Kidney (tissue), 14 donors: ENCODE results near the gene KMT2D. TPM values are rescaled to one million over a fixed set of nuclear protein-coding genes. Genes with fewer than 3 reads are reported as not detected.

Source experiments
- DNase-seq, 5 donors: peaks; one replicate each; pipeline ENCODE4 v3.0.0-alpha.2; 2013 to 2020
- FAIRE-seq: peaks from 2 replicates; lab custom pipeline; 2012; peaks lifted over from hg19 to GRCh38; lab: Jason Lieb, UNC
- H3K27ac ChIP-seq, 2 donors: one replicate each; pipeline ENCODE4 v1.7.0; 2013; ENCODE audit warnings: low read depth in 2 of 2, low read length in 2 of 2, inconsistent platforms in 1 of 2
- H3K27me3 ChIP-seq: one replicate; pipeline ENCODE4 v1.7.1; 2013; ENCODE audit warnings: low read length, inconsistent platforms; ENCODE audit not compliant: control insufficient read depth, insufficient read depth
- H3K36me3 ChIP-seq, 3 donors: one replicate each; pipeline versions ENCODE4 v1.7.0 to v1.7.1; 2013; ENCODE audit warnings: low read length in 3 of 3, control low read depth in 1 of 3, inconsistent platforms in 1 of 3; ENCODE audit not compliant: insufficient read depth in 3 of 3, control insufficient read depth in 2 of 3
- H3K4me1 ChIP-seq, 3 donors: one replicate each; pipeline versions ENCODE4 v1.7.0 to v1.7.1; 2013; ENCODE audit warnings: low read length in 3 of 3, inconsistent platforms in 1 of 3, low read depth in 1 of 3; ENCODE audit not compliant: control insufficient read depth in 2 of 3, insufficient read depth in 2 of 3
- H3K4me3 ChIP-seq, 3 donors: one replicate each; pipeline versions ENCODE4 v1.7.0 to v1.8.1; 2013; ENCODE audit warnings: low read length in 3 of 3, control low read depth in 1 of 3, inconsistent platforms in 1 of 3
- H3K9ac ChIP-seq, 3 donors: one replicate each; pipeline versions ENCODE4 v1.7.0 to v1.7.1; 2013; ENCODE audit warnings: low read length in 3 of 3, control low read depth in 1 of 3, inconsistent platforms in 1 of 3
- H3K9me3 ChIP-seq, 3 donors: one replicate each; pipeline versions ENCODE4 v1.7.0 to v1.7.1; 2013; ENCODE audit warnings: low read length in 3 of 3, control low read depth in 1 of 3, inconsistent platforms in 1 of 3; ENCODE audit not compliant: control insufficient read depth in 2 of 3, insufficient read depth in 1 of 3
- CTCF ChIP-seq: IDR thresholded peaks from 3 replicates; pipeline ENCODE4 v1.5.1; 2012; ENCODE audit warnings: mild to moderate bottlenecking, moderate library complexity, borderline replicate concordance; ENCODE audit not compliant: insufficient read depth; ENCODE audit errors: extremely low read depth
- intact Hi-C: fragments of 100-400 bp; cut with DNase I; formaldehyde crosslinking; loops from one replicate; pipeline ENCODE4 v1.11.1; 2022
- polyA plus RNA-seq: library from polyadenylated mRNA; stranded (reverse); fragments of 350-450 nt; fragmentation: Illumina TruSeq; extraction: RNeasy Lipid Tissue Mini Kit (QIAGEN cat#74804); gene quantifications from one replicate; pipeline ENCODE4 v1.2.3, GENCODE V29; 2014; ENCODE audit warnings: low read depth, low replicate concordance; ENCODE audit not compliant: insufficient read depth
- total RNA-seq: library from RNA; stranded (reverse); fragmentation: NEBNext Ultra II Directional; extraction: Animal tissue kit (Norgen Biotek cat#: 25700); gene quantifications from one replicate; pipeline ENCODE4 v1.2.1, GENCODE V29; 2021
- donor health status: control.
- donor health status: control.
- donor health status: control.
- donor health status: control.
- donor health status: control.
- donor health status: DM: yes; HTN: yes; CAD: no.
- donor health status: Normal renal cell carcinoma (clear cell type).

Gene KMT2D
- total and polyA plus RNA-seq, 2 donors from 2014 or later, result 5.0 to 89.9 TPM

GRCh38 chr12:49088150-49088931 is 27.7 kb upstream of the KMT2D start:
- Histone ChIP-seq H3K9ac (no peak overlapping the region), H3K4me1 (peaks cover 0 to 25% (median 0%) of the 10 kb centered on the region in 3 donors), H3K27me3 (peaks cover 33% of the 10 kb centered on the region), H3K9me3 (no peaks in the 10 kb centered on the region), H3K27ac (no peak overlapping the region), H3K4me3 (peak overlapping the region in 1 of 3 donors; percentile 25), H3K36me3 (no peaks in the 10 kb centered on the region)
- no peak for FAIRE-seq
- intact Hi-C loops, result no loop called here
- peak; percentile 84 to 93 (median 88) for DNase-seq
- TF ChIP-seq CTCF, result peak; percentile 91

GRCh38 chr12:49086116-49086515 is 25.5 kb upstream of the KMT2D start:
- Histone ChIP-seq H3K4me3 (no peak overlapping the region), H3K27me3 (peaks cover 20% of the 10 kb centered on the region), H3K4me1 (peaks cover 0 to 15% (median 0%) of the 10 kb centered on the region in 3 donors), H3K36me3 (no peaks in the 10 kb centered on the region), H3K9me3 (no peaks in the 10 kb centered on the region), H3K27ac (no peak overlapping the region), H3K9ac (no peak overlapping the region)
- intact Hi-C loops, result no loop called here
- TF ChIP-seq CTCF, result no peak
- FAIRE-seq, result no peak
- no peak for DNase-seq

GRCh38 chr12:49084438-49084837 is 23.8 kb upstream of the KMT2D start:
- DNase-seq (no peak), FAIRE-seq (no peak)
- no peak for TF ChIP-seq CTCF
- Histone ChIP-seq H3K9me3 (no peaks in the 10 kb centered on the region), H3K27me3 (peaks cover 10% of the 10 kb centered on the region), H3K9ac (no peak overlapping the region), H3K4me3 (no peak overlapping the region), H3K4me1 (peaks cover 0 to 5% (median 0%) of the 10 kb centered on the region in 3 donors), H3K36me3 (no peaks in the 10 kb centered on the region), H3K27ac (no peak overlapping the region)
- intact Hi-C loops, result no loop called here
